LHCN-M2 (cell line): ENCODE data around the gene A2ML1. TPM values are rescaled to one million over a fixed set of nuclear protein-coding genes. Genes with fewer than 3 reads are reported as not detected.
"Not testable (repeated sequence)": the region's sequence is repeated elsewhere in the genome, so short reads cannot be mapped to it uniquely, and the experiment has no call there.

ENCODE experiments used
- DNase-seq: peaks from one replicate; pipeline ENCODE4 v3.0.0-alpha.2; 2012; ENCODE audit warnings: low read depth
- total RNA-seq: library from RNA; depleted of rRNA; stranded (reverse); fragments of >200 nt; gene quantifications from 2 replicates; pipeline ENCODE4 v1.2.3, GENCODE V29; 2014

Gene A2ML1
- total RNA-seq, 1 experiment from 2014 or later: not detected

DNA sequence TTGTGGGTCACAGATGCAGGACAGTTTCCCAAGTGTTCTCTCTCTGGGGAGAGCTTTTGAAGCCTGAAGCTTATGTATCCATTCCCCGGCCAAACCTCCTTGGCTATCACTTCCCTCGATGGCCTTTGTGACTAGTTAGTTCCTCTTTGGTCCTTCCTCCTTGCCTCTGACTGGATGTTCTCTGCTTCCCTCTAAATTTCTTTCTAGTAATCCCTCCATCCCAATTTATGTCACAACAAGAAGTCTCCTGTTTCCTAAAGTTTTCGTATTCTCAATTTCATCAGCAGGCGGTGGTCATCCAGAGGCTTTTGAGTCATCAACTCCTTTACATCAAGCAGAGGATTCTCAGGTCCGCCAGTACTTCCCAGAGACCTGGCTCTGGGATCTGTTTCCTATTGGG lies 27.5 kb downstream of the A2ML1 start:
- no peak for DNase-seq

DNA sequence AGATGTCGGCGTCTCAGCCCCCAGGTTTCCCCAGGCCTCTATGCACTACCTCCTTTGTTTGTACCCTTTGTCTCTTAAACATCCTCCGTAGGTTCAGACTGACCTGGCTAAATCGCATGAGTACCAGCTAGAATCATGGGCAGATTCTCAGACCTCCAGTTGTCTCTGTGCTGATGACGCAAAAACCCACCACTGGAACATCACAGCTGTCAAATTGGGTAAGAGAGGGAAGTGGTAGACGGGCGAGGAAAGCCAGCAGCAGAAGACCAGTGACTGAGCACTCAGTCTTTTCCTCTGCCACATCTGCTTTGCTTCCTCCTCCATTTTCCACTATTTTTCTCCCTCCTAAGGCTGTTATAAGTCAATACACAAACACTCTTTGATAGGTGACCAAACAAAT lies 29.7 kb downstream of the A2ML1 start:
- DNase-seq: no peak

DNA sequence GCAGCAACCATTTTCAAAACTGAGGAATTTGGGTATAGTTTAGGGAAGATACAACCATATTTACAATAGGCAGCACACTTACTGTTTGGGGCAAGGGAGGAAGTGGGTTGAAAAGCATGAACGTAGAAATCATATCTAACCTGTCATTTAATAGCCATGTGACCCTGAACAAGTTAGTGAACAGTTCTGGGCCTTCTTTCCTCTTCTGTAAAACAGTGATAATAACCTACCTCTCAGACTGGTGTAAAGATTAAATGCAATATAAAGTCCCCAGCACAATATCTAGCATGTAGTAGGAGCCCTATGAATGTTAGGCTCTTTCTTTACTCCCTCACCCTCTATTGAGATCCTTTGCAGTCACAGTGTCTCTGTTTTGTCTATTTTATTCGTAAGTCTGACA lies 33.5 kb downstream of the A2ML1 start:
- DNase-seq: no peak

DNA sequence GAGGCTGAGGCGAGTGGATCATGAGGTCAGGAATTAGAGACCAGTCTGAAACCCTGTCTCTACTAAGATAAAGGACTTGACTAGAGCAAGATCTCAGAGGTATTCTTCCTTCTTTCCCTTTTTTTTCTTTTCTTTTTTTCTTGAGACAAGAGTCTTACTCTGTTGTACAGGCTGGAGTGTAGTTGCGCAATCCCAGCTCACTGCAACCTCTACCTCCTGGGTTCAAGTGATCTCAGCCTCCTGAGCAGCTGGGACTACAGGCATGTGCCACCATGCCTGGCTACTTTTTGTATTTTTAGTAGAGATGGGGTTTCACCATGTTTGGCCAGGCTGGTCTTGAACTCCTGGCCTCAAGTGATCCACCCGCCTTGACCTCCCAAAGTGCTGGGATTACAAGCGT lies 37.0 kb downstream of the A2ML1 start:
- not testable (repeated sequence) for DNase-seq

- DNase-seq: peak; percentile 75
These were observed 37.9 kb downstream of the A2ML1 start for GRCh38 chr12:8860165-8860961.

GRCh38 chr12:8866429-8866828 lies 44.0 kb downstream of the A2ML1 start:
- no peak for DNase-seq

- DNase-seq: no peak
These were observed 44.6 kb downstream of the A2ML1 start for GRCh38 chr12:8867009-8867408.

- DNase-seq: no peak
These were observed 45.4 kb downstream of the A2ML1 start for GRCh38 chr12:8867786-8868185.

- DNase-seq: no peak
These were observed 48.2 kb downstream of the A2ML1 start for GRCh38 chr12:8870586-8870985.

GRCh38 chr12:8871068-8871467 lies 48.6 kb downstream of the A2ML1 start:
- no peak for DNase-seq

DNA sequence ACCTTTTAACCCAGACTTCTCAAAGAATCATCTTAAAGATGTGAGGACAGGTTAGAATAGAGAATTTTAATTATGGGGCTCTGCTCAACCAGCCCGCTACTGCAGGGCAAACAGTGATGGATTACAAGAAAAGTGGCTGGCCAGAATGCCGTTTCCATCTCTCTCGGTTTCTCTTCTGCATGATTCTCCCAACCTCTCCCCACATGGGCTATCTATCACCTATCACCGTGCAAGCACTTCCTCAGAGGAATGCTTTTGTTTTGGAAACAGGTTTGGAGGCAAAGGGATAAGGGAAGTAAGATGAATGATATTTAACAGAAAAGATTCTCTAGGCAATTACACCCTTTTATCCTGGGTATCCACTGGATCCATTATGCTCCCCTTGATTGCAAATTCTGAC lies 54.5 kb downstream of the A2ML1 start:
- no peak for DNase-seq

DNA sequence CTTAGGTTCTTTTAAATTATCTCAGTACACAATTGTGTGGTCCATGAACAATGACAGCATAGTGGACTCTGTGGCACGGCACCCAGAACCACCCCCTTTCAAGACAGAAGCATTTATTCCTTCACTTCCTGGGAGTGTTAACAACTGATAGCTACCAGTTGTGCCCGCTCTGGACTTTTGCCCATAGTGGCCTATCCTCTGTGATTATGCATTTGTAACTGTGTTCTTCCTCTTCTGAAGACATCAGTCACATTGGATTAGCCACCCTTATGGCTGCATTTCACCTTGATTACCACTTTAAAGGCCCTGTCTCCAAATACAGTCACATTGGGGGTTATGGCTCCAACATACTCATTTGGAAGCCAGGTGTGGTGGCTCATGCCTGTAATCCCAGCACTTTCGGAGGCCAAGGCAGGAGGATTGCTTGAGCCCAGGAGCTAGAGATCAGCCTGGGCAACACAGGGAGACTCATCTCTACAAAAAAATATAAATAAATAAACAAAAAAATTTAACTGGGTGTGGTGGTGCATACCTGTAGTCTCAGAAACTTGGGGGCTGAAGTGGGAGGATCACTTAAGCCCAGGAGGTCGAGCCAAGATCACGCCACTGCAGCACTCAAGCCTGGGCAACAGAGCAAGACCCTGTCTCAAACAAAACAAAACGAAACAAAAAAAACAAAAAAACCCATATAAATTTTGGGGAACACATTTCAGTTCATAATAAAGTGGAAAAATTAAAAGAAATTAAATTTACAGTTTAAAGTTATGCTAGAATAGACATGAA lies 64.3 kb downstream of the A2ML1 start:
- DNase-seq: no peak

DNA sequence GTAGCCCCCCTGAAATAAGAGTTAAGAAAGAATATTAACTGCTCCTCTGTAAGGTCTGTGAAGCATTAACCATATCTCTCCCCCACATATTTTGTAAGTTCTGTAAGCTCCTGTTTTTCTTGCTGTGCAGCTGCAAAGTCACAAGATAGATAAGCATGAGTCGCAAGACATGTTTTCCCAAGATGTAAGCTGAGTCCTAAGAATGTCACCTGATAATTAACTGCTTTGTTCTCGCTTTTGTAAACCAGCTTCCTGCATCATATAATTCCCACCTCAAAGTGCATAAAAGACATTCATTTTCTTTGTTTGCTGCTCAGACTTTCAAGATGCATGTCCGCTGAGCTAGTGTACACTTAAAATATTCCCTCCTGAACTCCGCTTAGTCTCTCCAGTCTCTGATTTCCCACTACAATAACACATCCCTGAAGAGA lies 64.9 kb downstream of the A2ML1 start:
- peak; percentile 19 for DNase-seq

DNA sequence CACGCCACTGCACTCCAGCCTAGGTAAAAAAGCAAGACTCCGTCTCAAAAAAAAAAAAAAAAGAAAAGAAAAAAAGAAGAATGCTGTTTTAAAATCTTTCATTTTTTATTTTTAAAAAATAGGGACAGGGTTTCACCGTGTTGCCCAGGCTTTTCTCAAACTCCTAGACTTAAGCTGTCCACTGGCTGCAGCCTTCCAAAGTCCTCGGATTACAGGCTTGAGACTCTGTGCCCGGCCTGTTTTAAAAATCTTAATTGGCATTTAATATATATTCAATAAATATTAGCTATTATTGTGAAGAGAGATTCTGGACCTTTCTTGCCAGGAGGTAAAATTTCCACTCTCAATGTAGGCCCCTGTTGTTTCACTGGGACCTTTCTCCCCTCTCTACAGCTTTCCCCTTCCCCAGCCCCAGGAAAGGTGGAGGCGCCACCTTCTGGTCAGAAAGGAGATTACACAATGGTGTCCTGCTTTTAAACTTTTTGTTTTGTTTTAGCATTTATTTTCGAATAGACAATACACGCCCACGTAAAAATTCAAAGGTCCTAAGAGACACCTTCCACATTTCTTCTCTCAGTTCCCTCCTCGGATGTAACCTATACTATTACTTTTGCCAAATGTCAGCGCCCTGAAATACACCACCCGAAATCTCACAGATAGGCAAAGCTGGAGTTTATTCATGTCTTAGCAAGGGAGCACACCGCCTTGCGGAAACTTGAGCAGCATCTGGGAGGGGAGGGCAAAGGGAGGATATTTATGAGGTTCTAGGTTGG lies 68.1 kb downstream of the A2ML1 start:
- DNase-seq: peak; percentile 33

GRCh38 chr12:8891976-8892375 lies 69.6 kb downstream of the A2ML1 start:
- DNase-seq: no peak

GRCh38 chr12:8894378-8894777 lies 72.0 kb downstream of the A2ML1 start:
- no peak for DNase-seq

- DNase-seq: no peak
These were observed 72.6 kb downstream of the A2ML1 start for GRCh38 chr12:8894986-8895385.

- DNase-seq: no peak
These were observed 74.7 kb downstream of the A2ML1 start for GRCh38 chr12:8897081-8897480.

- no peak for DNase-seq
These were observed 77.4 kb downstream of the A2ML1 start for GRCh38 chr12:8899830-8900229.

GRCh38 chr12:8902703-8903102 lies 80.3 kb downstream of the A2ML1 start:
- DNase-seq: not testable (repeated sequence)

- no peak for DNase-seq
These were observed 81.2 kb downstream of the A2ML1 start for GRCh38 chr12:8903646-8904045.

DNA sequence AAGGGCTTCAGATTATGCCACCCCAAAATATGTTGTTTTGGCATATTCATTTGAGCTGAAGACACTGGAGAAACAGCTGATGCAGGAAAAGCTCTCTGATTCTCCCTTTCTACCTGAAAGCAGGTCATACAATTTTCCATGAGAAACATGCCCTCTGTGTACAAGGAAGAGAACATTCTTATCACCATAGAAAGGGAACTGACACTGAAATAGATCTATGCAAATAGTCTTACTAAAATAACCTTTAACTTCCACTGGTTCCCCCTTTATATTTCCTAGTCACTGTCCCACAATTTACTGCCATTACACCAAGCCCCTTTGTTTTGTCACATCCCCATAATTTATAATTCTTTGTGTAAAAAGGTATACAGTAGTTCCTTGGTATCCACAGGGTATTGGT lies 82.2 kb downstream of the A2ML1 start:
- no peak for DNase-seq
